GM23248 (cell line): ENCODE measurements around the gene KREMEN2.

ENCODE experiments used
- EZH2 ChIP-seq: fragments of 200-600 bp; sonication (generic); IDR thresholded peaks from 2 replicates; pipeline ENCODE4 v1.6.1; 2018; ENCODE audit warnings: antibody characterized with exemption, mild to moderate bottlenecking; ENCODE audit not compliant: insufficient read depth, poor library complexity, severe bottlenecking
- EZH2phosphoT487 ChIP-seq: fragments of 200-600 bp; sonication (generic); IDR thresholded peaks from 2 replicates; pipeline ENCODE4 v1.6.1; 2018; ENCODE audit warnings: antibody characterized with exemption, moderate library complexity, mild to moderate bottlenecking, low read depth; ENCODE audit not compliant: insufficient read depth

GRCh38 chr16:2934450-2934849 lies 29.6 kb upstream of the KREMEN2 start:
- TF ChIP-seq EZH2 (no peak), EZH2phosphoT487 (no peak)
